Measurements from ENCODE around the gene IVL. TPM values are rescaled to one million over a fixed set of nuclear protein-coding genes. Genes with fewer than 3 reads are reported as not detected.

IVL gene
- total RNA-seq, 2 donors from 2014 or later, result not detected

DNA sequence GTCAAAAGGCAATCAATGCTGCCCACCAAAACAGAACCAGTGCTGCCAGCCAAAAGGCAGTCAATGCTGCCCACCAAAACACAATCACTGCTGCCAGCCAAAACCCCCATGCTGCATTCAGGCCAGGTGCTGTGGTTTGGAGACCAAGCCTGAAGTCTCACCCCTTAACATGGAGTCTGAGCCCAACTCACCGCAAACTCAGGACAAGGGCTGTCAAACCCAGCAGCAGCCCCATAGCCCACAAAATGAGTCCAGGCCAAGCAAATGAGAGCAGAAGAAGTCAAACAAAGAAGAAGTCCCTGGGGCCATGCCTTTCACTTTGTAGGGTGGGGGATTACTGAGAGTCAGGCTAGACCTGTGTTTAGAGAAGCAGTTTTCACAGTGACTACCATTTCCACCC, 23.8 kb upstream of the IVL start:
- intact Hi-C loops (cut with DNase I, micrococcal nuclease), result loop anchor here in 1 of 2 donors (10.0 kb wide), 1 partner anchor 710 kb away; no protein-coding TSS in a partner anchor
- DNase-seq (no peak), ATAC-seq (no peak)

DNA sequence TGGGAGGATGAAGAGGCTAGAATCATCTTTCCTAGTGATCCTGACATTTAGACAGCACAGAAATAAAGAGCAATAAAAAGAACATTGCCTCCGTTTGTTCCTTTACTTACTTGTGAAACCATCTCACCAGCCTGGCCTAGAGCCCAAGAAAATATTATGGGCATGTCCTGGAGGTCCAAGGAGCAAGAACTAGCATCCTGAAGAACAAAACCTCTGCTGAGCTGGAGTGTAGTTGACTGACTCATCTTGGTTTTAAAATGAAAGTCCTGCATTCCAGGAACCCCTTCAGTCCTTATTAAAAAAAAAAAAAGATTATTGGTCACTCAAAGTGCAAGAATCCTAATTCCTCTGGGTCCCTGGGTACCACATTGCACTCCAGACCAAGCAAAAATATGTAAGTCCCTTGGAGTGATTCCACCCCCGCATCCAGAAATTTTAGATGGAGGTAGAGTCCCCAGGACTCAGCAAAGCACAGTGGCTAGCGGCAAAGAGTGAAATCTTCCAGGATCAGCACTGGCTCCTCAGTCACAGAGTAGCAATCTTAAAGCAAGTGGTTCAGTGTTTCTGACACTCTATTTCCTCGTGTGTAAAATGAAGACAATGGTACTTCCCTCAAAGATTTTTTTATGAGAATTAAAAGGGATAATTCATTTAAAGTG, 23.3 kb upstream of the IVL start:
- intact Hi-C loops (cut with DNase I, micrococcal nuclease), result loop anchor here in 1 of 2 donors (10.0 kb wide), 1 partner anchor 710 kb away; no protein-coding TSS in a partner anchor
- ATAC-seq (no peak), DNase-seq (no peak)

DNA sequence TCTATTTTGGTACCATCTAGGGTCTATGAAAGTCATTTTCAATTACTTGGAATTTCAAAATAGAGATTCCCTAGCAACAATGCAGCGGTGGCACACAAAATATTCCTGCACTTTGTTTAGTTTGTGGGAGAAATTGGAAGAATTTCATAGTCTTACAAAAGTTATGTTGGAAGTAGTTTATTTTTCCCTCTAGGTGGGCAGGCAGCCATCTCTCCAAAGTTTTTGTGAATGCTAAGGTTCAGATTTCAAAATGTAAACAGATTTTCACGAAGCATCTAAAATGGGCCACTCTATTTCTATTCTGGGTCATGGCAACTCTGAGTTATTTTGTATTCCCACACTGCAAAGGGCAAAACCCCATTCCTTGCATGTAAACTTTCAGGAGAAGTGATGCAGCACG, 22.3 kb upstream of the IVL start:
- ATAC-seq (no peak), DNase-seq (no peak)
- intact Hi-C loops (cut with DNase I, micrococcal nuclease), result loop anchor here in 1 of 2 donors (10.0 kb wide), 1 partner anchor 711 kb away; no protein-coding TSS in a partner anchor

DNA sequence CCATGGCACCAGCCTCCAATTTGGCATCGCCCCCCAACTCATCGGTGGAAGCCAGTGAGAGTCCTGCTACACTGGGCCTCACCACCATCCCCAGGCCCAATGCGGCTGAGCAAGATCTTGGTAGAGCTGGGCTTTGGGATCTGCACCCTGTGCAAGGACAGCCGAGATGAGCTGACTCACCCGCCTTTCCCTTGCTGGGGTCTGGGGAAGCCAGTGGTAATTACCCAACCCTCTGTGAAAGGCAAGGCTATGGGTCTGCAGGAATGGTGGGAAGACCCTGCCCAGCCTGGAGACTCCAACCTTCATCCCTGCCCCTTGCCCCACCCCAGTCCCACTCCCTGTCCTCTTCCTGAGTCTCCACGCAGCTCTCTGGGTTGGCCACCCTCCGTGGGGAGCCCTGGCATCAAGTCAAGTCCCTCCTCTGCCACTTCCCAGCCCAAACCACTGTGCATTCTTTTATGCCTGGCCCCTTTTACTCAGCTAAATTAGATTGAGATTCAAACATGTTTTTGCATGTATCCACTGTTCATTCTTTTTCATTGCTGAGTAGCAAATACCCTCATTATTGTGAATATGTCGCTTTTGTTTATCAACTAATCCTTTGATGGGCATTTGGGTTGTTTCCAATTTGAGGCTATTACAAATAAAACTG, 21.5 kb upstream of the IVL start:
- intact Hi-C loops (cut with DNase I, micrococcal nuclease), result loop anchor here in 1 of 2 donors (10.0 kb wide), 1 partner anchor 712 kb away; no protein-coding TSS in a partner anchor
- ATAC-seq (no peak), DNase-seq (no peak)

DNA sequence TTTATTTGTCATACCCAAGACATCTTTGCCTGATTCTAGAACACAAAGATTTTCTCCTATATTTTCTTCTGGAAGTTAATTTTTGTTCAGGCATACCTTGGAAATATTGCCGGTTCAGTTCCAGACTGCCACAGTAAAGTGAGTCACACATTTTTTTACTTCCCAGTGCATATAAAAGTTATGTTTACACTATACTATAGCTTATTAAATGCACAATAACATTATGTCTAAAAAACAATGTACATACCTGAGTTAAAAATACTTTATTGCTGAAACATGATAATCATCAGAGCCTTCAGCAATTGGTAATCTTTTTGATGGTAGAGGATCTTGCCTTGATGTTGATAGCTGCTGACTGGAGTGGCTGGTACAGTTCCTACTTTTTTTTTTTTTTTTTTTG, 20.2 kb upstream of the IVL start:
- no peak for ATAC-seq
- intact Hi-C loops (cut with DNase I, micrococcal nuclease), result loop anchor here in 1 of 2 donors (10.0 kb wide), 1 partner anchor 713 kb away; no protein-coding TSS in a partner anchor
- DNase-seq, result no peak

DNA sequence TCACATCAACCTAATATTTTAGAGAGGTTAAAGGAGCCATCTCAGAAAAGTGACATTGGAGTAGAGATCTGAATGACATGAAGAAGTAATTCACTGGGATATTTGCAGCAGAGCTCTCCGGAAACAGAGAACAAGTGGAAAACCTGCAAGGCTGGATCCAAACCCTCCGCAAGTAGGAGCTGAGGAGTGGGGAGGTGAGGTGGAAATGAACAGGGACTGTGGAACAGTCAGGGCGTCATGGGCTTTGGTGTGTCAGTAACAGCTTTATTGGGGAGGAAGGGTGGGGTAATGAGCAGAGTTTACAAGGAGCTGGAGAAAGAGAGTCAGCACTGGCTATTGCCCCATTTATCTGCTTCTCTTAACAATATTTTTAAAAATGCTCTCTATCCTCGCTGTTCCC, 9.3 kb upstream of the IVL start:
- intact Hi-C loops (cut with DNase I, micrococcal nuclease), result no loop called here
- ATAC-seq (no peak), DNase-seq (no peak)

DNA sequence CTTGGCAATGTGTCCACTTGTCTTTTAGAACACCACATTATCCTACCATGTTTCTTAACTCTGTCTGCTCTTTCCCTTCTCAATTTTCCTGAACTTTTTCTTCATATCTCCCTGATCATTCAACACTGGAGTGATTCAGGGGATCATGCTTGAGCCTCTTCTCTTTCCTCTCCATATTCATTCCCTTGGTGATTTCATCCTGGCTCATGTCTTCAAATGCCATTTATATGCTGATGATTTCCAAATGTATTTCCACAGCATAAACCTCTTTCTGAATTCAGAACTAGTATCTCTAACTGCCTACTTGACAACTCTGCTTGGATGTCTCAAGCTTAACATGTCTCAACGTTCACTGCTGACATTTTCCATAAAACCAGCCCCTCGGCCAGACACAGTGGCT, 8.5 kb upstream of the IVL start:
- ATAC-seq (no peak), DNase-seq (no peak)
- intact Hi-C loops (cut with DNase I, micrococcal nuclease), result no loop called here

DNA sequence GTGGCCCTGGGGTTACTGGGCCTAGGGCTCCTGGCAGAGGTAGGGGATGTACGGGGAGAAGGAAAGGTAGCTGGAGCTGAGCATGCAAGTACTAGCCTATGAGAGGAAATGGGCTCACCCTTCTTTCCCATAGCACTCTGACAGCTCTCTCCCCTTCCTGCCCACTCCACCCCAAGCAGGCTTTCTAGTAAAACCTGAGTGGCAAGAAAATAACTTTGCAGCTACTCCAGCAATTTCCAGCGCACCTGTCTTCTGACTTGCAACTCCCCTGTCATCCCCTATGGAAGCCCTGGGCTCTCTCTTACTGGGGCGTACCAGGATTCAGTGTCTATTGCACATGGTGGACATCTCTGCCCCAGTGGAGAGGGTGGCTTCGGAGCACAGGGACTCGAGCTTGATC, 6.7 kb upstream of the IVL start:
- no peak for DNase-seq
- intact Hi-C loops (cut with DNase I, micrococcal nuclease), result no loop called here
- ATAC-seq, result no peak

DNA sequence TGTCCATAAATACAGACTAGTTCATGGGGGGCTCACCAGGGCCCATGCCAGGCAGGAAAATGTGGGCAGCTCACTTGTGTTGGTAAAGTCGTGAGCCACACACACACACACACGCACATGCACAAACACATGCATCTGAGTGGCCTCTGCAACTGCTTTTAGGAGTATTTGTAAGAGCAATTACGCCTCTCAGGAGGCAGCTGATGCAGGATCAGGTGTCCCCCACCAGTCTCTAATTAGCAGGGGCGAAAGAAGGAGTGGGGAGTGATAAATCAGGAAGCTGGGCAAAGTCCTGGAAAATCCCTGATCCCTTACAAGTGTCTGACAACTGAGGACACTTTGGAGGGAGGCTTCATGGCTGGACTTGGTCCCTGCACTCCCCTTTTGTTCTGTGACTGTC, 5.7 kb upstream of the IVL start:
- ATAC-seq (no peak), DNase-seq (no peak)
- intact Hi-C loops (cut with DNase I, micrococcal nuclease), result no loop called here

DNA sequence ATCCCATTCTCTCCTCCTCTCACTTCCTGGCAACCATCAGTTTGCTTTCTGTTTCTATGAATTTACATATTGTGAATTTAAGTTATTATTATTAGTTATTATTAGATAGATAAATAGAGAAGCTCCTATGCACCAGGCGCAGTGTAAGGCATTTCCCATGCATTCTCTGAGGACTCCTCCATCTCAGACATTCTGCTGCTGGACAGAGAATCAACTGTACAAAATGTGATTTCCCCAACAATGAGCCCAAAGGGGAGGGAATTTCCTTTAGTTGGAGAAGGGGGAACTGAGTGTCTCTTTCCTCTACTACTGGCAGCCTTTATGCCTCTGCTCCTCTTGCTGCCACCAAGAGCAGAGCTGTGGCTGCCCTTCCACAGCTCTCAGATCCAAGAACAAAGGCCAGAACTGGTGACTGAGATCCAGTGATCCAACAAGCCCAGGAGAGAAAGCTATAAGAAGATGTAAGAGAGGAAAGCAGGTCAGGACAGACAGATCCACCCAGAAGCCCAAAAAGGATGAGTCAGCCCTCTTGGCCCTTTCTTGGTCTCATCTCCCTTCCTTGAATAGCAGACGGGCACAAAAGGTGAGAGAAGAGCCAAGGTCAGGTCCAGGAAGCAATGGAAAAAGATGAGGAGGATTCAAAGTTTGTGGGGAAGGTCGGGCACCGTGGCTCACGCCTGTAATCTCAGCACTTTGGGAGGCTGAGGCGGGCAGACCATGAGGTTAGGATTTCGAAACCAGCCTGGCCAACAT, 3.5 kb upstream of the IVL start:
- DNase-seq (no peak), ATAC-seq (no peak)
- intact Hi-C loops (cut with DNase I, micrococcal nuclease), result no loop called here

DNA sequence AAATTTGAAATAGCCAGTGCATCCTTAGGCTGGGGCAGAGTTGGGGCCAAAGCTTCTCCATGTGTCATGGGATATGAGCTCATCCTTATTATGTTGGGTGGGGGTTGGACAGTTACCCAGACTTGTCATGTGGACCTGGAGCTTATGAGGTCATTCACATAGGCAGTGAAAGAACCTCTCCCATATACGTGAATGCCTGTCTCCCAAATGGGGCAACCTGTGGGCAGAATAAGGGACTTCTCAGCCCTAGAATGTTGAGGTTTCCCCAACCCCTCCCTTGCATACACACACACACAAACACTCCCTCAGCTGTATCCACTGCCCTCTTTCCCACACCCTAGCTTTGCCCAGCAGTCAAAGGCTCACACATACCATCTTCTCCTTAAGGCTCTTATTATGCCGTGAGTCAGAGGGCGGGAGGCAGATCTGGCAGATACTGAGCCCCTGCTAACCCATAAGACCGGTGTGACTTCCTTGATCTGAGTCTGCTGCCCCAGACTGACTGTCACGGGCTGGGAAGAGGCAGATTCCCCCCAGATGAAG, 2.3 kb upstream of the IVL start:
- intact Hi-C loops (cut with DNase I, micrococcal nuclease), result no loop called here
- no peak for ATAC-seq

DNA sequence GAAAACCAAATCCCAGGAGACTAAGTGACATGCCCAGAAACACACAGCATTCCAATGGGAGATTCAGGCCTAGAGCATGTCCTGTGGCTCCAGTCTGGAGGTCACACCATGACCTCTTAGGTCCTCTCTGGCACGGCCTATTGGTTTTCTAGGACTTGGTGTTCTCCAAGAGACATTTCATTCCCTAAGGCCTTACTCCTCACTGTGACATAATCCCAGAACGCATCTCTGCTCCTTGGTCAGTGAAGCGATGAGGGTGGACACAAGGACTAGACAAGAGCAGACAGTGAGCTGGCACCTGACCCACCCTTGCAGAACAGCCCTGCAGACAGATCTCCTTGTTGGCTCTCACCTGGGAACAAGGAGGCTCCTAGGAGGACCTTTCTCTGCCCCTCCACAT, 860 bp downstream of the IVL start:
- ATAC-seq (no peak), DNase-seq (no peak)
- intact Hi-C loops (cut with DNase I, micrococcal nuclease), result no loop called here

More for the DNA sequence above, 2.3 kb upstream of the IVL start:
- DNase-seq, result no peak

DNA sequence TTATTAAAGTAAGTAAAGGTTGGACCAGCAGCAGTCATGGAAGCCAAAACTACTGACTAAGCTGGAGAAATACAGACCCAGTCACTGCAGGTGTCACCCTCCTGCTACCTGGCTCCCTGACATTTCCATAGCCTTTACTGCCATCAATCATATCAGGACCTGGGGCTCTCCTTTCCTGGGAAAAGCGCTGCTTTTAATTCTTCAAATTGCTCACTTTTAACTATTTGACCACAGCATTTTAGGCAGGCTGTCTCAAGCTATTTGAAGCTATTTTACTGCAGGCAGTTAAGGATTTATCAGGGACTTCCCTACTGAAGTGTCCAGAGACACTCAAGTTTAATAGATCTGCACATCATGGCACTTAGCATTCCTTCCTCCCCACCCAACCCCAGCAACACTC, 4.1 kb downstream of the IVL start:
- no peak for ATAC-seq
- intact Hi-C loops (cut with DNase I, micrococcal nuclease), result no loop called here

DNA sequence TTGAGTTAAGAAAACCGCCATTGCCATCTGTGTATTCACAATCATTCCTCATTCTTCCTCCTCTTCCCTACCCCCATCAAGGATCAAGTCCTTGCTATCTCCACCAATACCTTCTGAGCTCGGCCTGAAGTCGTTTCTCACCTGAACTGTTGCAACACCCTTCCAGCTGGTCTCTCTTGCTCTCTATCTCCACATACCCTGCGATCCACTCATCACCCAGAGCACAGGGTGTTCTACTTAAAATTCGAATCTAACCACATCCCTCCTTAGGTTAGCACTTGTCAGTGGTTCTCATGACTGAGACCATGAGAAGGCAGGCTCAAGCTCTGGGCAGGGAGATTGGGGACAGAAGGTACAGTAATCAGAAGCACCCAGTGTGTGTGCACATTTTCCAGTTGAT, 4.6 kb downstream of the IVL start:
- intact Hi-C loops (cut with DNase I, micrococcal nuclease), result no loop called here
- ATAC-seq (no peak), DNase-seq (no peak)

More for the DNA sequence above, 4.1 kb downstream of the IVL start:
- DNase-seq, result no peak

DNA sequence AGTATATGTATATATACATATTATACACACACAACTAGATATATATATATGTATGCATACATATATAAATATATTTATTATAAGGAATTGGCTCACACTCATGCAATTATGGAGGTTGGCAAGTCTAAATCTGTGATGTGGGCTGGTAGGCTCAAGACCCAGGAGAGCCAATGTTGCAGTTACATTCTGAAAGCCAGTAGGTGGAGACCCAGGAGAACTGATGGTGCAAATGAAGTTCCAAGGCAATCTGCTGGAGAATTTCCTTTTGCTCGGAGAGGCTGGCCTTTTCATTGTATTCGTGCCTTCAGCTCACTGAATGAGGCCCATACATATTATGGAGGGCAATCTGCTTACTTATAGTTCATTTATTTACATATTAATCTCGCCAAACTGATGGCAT, 9.4 kb downstream of the IVL start:
- DNase-seq (no peak), ATAC-seq (no peak)

DNA sequence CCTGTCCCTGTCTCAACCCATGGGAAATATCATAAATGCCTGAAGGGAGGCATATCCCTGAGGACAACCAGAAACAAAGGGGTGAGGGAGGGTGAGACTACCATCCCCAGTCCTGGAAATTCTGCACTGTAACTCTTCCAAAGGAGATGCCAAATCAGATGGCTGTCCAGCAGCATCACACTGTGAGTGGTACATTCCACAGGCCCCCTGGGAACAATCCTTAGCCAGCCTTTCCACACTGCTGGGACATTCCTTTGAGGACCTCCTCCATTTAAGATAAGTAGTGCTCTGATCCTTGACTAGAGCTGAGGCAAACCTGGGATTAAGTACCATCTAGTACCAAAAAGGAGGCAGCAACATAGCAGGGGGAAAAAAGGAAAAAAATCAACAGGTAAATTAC, 10.7 kb downstream of the IVL start:
- intact Hi-C loops (cut with DNase I, micrococcal nuclease), result no loop called here
- no peak for ATAC-seq
- no peak for DNase-seq

More for the DNA sequence above, 9.4 kb downstream of the IVL start:
- intact Hi-C loops (cut with DNase I, micrococcal nuclease), result no loop called here

DNA sequence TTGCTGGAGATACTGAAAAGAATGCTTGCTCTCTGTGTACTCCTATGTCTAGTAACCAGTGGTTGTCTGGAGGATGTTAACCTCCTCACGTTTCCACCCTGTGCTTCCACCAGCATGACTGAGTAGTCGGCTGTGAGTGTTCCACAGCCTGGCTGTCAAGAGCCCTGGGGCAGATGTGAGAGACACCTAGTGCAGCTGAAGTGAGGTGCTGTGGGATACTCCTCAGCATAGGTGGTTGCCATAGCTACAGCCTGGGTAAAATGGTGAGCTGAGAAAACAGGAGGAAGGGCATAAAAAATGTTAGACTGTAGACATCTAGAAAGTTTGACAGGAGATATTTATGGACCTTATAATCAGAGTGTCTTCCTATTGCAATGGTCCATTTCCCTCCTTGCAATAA, 15.8 kb downstream of the IVL start:
- intact Hi-C loops (cut with DNase I, micrococcal nuclease), result no loop called here
- ATAC-seq (no peak), DNase-seq (no peak)

DNA sequence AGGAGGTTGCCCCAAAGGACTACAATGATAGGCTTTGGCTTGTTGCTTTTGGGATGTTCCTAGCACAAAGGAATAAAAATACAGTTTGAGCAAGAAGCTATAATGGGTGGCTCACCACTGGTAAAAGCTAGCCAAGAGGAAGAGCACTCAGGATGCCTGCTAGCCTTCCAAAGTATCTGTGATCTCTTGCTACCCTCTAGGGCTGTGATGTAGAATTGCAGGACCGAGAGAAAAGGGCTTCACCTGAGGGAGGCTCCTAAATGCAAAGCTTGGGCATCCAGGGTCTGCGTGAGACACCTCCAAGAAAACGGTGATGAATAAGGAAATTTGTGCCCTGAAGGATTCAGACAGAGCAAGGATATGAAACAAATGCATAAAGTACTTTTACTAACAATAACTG, 17.7 kb downstream of the IVL start:
- intact Hi-C loops (cut with DNase I, micrococcal nuclease), result no loop called here
- DNase-seq (no peak), ATAC-seq (no peak)

DNA sequence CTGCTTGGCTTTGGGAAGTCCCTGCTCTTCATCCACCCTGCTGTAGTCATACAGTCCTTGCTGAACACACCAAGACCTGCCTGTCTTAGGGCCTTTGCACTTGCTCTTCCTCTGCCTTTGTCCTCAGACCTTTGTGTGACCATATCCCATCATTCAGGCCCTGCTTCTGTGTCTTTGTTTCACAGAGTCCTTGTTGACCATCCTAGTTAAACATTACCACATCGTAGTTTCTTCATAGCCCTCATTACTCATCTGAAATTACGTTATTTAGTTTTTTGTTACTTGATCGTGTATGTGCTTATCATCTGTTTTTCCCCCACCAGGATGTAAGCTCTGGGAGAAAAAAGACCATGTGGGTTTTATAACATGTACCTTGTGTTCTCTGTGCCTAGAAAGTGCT, 20.3 kb downstream of the IVL start:
- ATAC-seq (no peak), DNase-seq (no peak)
- intact Hi-C loops (cut with DNase I, micrococcal nuclease), result no loop called here
